Measurements from ENCODE around the gene ST8SIA6. TPM values are rescaled to one million over a fixed set of nuclear protein-coding genes. Genes with fewer than 3 reads are reported as not detected.

ST8SIA6 gene
- total RNA-seq, 1 donor from 2014 or later = 12.5 TPM

GRCh38 chr10:17357781-17358180, 96.6 kb downstream of the ST8SIA6 start:
- Histone ChIP-seq H3K27me3 (ENCODE audit: low read depth) (no peaks in the 10 kb centered on the region), H3K9me3 (no peaks in the 10 kb centered on the region), H3K36me3 (no peaks in the 10 kb centered on the region), H3K4me1 (no peaks in the 10 kb centered on the region), H3K27ac (no peak overlapping the region), H3K4me3 (no peak overlapping the region)
- intact Hi-C loops (cut with DNase I) = no loop called here
- TF ChIP-seq, protein P1, sequence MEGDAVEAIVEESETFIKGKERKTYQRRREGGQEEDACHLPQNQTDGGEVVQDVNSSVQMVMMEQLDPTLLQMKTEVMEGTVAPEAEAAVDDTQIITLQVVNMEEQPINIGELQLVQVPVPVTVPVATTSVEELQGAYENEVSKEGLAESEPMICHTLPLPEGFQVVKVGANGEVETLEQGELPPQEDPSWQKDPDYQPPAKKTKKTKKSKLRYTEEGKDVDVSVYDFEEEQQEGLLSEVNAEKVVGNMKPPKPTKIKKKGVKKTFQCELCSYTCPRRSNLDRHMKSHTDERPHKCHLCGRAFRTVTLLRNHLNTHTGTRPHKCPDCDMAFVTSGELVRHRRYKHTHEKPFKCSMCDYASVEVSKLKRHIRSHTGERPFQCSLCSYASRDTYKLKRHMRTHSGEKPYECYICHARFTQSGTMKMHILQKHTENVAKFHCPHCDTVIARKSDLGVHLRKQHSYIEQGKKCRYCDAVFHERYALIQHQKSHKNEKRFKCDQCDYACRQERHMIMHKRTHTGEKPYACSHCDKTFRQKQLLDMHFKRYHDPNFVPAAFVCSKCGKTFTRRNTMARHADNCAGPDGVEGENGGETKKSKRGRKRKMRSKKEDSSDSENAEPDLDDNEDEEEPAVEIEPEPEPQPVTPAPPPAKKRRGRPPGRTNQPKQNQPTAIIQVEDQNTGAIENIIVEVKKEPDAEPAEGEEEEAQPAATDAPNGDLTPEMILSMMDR (IDR thresholded peaks at IDR 0.05) = no peak
- DNase-seq = no peak
- ATAC-seq = no peak

GRCh38 chr10:17356820-17357219, 97.6 kb downstream of the ST8SIA6 start:
- ATAC-seq (no peak), DNase-seq (no peak)
- intact Hi-C loops (cut with DNase I) = no loop called here
- no peaks in the 10 kb centered on the region for H3K4me1 ChIP-seq
- no peaks in the 10 kb centered on the region for H3K27me3 ChIP-seq (ENCODE audit: low read depth)
- H3K36me3 ChIP-seq = no peaks in the 10 kb centered on the region
- no peaks in the 10 kb centered on the region for H3K9me3 ChIP-seq
- H3K4me3 ChIP-seq = no peak overlapping the region
- no peak overlapping the region for H3K27ac ChIP-seq
- TF ChIP-seq, protein P1 (IDR thresholded peaks at IDR 0.05) = no peak

GRCh38 chr10:17354781-17355180, 99.6 kb downstream of the ST8SIA6 start:
- no peak for DNase-seq
- TF ChIP-seq, protein P1 (IDR thresholded peaks at IDR 0.05) = no peak
- Histone ChIP-seq H3K36me3 (no peaks in the 10 kb centered on the region), H3K9me3 (no peaks in the 10 kb centered on the region), H3K27me3 (ENCODE audit: low read depth) (no peaks in the 10 kb centered on the region), H3K27ac (no peak overlapping the region), H3K4me1 (no peaks in the 10 kb centered on the region), H3K4me3 (no peak overlapping the region)
- intact Hi-C loops (cut with DNase I) = no loop called here
- ATAC-seq = no peak

- intact Hi-C loops (cut with DNase I) = no loop called here
- no peaks in the 10 kb centered on the region for H3K36me3 ChIP-seq
- H3K4me3 ChIP-seq = no peak overlapping the region
- DNase-seq = no peak
- no peak for ATAC-seq
- no peak overlapping the region for H3K27ac ChIP-seq
- H3K4me1 ChIP-seq = peaks cover 5% of the 10 kb centered on the region
- TF ChIP-seq, protein P1 (IDR thresholded peaks at IDR 0.05) = no peak
- H3K27me3 ChIP-seq (ENCODE audit: low read depth) = no peaks in the 10 kb centered on the region
- no peaks in the 10 kb centered on the region for H3K9me3 ChIP-seq
Measured at GRCh38 chr10:17353568-17354300, 100.7 kb downstream of the ST8SIA6 start.

DNA sequence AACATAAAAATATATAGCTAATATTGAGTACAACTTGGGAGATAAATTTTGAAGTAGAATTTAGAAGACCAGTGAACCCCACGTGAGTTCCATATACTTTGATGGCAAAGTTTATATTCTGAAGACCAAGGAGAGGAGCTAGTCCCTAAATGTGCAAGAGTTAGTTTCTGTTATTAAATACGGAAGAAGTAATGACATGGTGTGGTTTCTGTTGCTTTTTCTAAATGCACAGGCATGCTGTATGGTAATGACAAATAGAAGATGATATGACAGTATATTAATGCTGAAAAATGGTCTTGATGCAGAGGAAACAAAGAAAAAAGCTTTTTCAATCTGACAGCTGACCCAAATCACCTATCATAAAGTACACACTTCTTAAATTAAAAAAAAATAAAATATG, 101.8 kb downstream of the ST8SIA6 start:
- Histone ChIP-seq H3K27ac (no peak overlapping the region), H3K9me3 (no peaks in the 10 kb centered on the region), H3K36me3 (no peaks in the 10 kb centered on the region), H3K4me3 (no peak overlapping the region), H3K27me3 (ENCODE audit: low read depth) (no peaks in the 10 kb centered on the region), H3K4me1 (peaks cover 11% of the 10 kb centered on the region)
- DNase-seq = no peak
- no peak for ATAC-seq
- TF ChIP-seq, protein P1 (IDR thresholded peaks at IDR 0.05) = no peak
- intact Hi-C loops (cut with DNase I) = no loop called here

All from lower lobe of right lung (tissue), 2 donors.